ENCODE results near the gene BTBD18.

The BTBD18 gene

GRCh38 chr11:57751676-57752253 is at the start of gene BTBD18:
Gene BTBD18 (minus strand): TSS chr11:57751819. CDS start chr11:57751188, 631 bp downstream.
- Mint-ChIP-seq H3K4me3 (no peak within 1 kb of the TSS), H3K27me3 (ENCODE audit: low read depth) (no peaks in the 10 kb centered on the region), H3K36me3 (ENCODE audit: low read depth) (peaks cover 13% of the 10 kb centered on the region), H3K4me1 (ENCODE audit: low read depth) (peaks cover 3% of the 10 kb centered on the region), H3K9me3 (no peaks in the 10 kb centered on the region), H3K27ac (peak within 1 kb of the TSS; percentile 46)
- DNase-seq (ENCODE audit: low spot score) = no peak

- Mint-ChIP-seq H3K27ac (no peak overlapping the region), H3K27me3 (ENCODE audit: low read depth) (no peaks in the 10 kb centered on the region), H3K36me3 (ENCODE audit: low read depth) (peaks cover 14% of the 10 kb centered on the region), H3K9me3 (no peaks in the 10 kb centered on the region), H3K4me3 (peak overlapping the region; percentile 61), H3K4me1 (ENCODE audit: low read depth) (peaks cover 21% of the 10 kb centered on the region)
- DNase-seq (ENCODE audit: low spot score) = no peak
These were observed 49.5 kb upstream of the BTBD18 start for GRCh38 chr11:57801183-57801485.

GRCh38 chr11:57800444-57801182 is 49.0 kb upstream of the BTBD18 start:
- no peaks in the 10 kb centered on the region for H3K27me3 Mint-ChIP-seq (ENCODE audit: low read depth)

GRCh38 chr11:57798905-57799559 is 47.4 kb upstream of the BTBD18 start:
- Mint-ChIP-seq H3K27ac (peak overlapping the region; percentile 58), H3K4me1 (ENCODE audit: low read depth) (peaks cover 31% of the 10 kb centered on the region), H3K27me3 (ENCODE audit: low read depth) (no peaks in the 10 kb centered on the region), H3K36me3 (ENCODE audit: low read depth) (peaks cover 17% of the 10 kb centered on the region), H3K4me3 (no peak overlapping the region), H3K9me3 (no peaks in the 10 kb centered on the region)
- DNase-seq (ENCODE audit: low spot score) = no peak

More at GRCh38 chr11:57800444-57801182, 49.0 kb upstream of the BTBD18 start:
- Mint-ChIP-seq H3K4me1 (ENCODE audit: low read depth) (peaks cover 24% of the 10 kb centered on the region), H3K36me3 (ENCODE audit: low read depth) (peaks cover 16% of the 10 kb centered on the region), H3K4me3 (peak overlapping the region; percentile 61), H3K9me3 (no peaks in the 10 kb centered on the region), H3K27ac (peak overlapping the region; percentile 22)
- DNase-seq (ENCODE audit: low spot score) = peak; percentile 12

- Mint-ChIP-seq H3K27me3 (ENCODE audit: low read depth) (no peaks in the 10 kb centered on the region), H3K9me3 (no peaks in the 10 kb centered on the region), H3K27ac (peak overlapping the region; percentile 80), H3K36me3 (ENCODE audit: low read depth) (peaks cover 11% of the 10 kb centered on the region), H3K4me1 (ENCODE audit: low read depth) (peaks cover 43% of the 10 kb centered on the region), H3K4me3 (peak overlapping the region; percentile 65)
- no peak for DNase-seq (ENCODE audit: low spot score)
These were observed 41.9 kb upstream of the BTBD18 start for GRCh38 chr11:57793351-57794115.

GRCh38 chr11:57792870-57793269 is 41.3 kb upstream of the BTBD18 start:
- H3K4me3 Mint-ChIP-seq = peak overlapping the region; percentile 65
- no peak for DNase-seq (ENCODE audit: low spot score)
- H3K27ac Mint-ChIP-seq = peak overlapping the region; percentile 80
- peaks cover 10% of the 10 kb centered on the region for H3K36me3 Mint-ChIP-seq (ENCODE audit: low read depth)
- H3K4me1 Mint-ChIP-seq (ENCODE audit: low read depth) = peaks cover 48% of the 10 kb centered on the region
- no peaks in the 10 kb centered on the region for H3K27me3 Mint-ChIP-seq (ENCODE audit: low read depth)
- no peaks in the 10 kb centered on the region for H3K9me3 Mint-ChIP-seq

GRCh38 chr11:57792060-57792541 is 40.5 kb upstream of the BTBD18 start:
- Mint-ChIP-seq H3K36me3 (ENCODE audit: low read depth) (peaks cover 10% of the 10 kb centered on the region), H3K27me3 (ENCODE audit: low read depth) (no peaks in the 10 kb centered on the region), H3K9me3 (no peaks in the 10 kb centered on the region), H3K4me1 (ENCODE audit: low read depth) (peaks cover 48% of the 10 kb centered on the region), H3K27ac (peak overlapping the region; percentile 93), H3K4me3 (peak overlapping the region; percentile 78)
- peak; percentile 91 for DNase-seq (ENCODE audit: low spot score)

- H3K4me3 Mint-ChIP-seq = peak overlapping the region; percentile 78
- no peaks in the 10 kb centered on the region for H3K27me3 Mint-ChIP-seq (ENCODE audit: low read depth)
- DNase-seq (ENCODE audit: low spot score) = no peak
- H3K36me3 Mint-ChIP-seq (ENCODE audit: low read depth) = peaks cover 10% of the 10 kb centered on the region
- no peaks in the 10 kb centered on the region for H3K9me3 Mint-ChIP-seq
- H3K4me1 Mint-ChIP-seq (ENCODE audit: low read depth) = peaks cover 48% of the 10 kb centered on the region
- H3K27ac Mint-ChIP-seq = peak overlapping the region; percentile 93
These were observed 39.9 kb upstream of the BTBD18 start for GRCh38 chr11:57791321-57792059.

- Mint-ChIP-seq H3K9me3 (no peaks in the 10 kb centered on the region), H3K36me3 (ENCODE audit: low read depth) (no peaks in the 10 kb centered on the region), H3K27me3 (ENCODE audit: low read depth) (no peaks in the 10 kb centered on the region), H3K4me3 (no peak overlapping the region), H3K4me1 (ENCODE audit: low read depth) (peaks cover 36% of the 10 kb centered on the region), H3K27ac (no peak overlapping the region)
- DNase-seq (ENCODE audit: low spot score) = no peak
These were observed 37.1 kb upstream of the BTBD18 start for GRCh38 chr11:57788703-57789088.

GRCh38 chr11:57787920-57788702 is 36.5 kb upstream of the BTBD18 start:
- Mint-ChIP-seq H3K9me3 (no peaks in the 10 kb centered on the region), H3K4me1 (ENCODE audit: low read depth) (peaks cover 30% of the 10 kb centered on the region), H3K36me3 (ENCODE audit: low read depth) (no peaks in the 10 kb centered on the region), H3K4me3 (no peak overlapping the region), H3K27me3 (ENCODE audit: low read depth) (no peaks in the 10 kb centered on the region), H3K27ac (no peak overlapping the region)
- no peak for DNase-seq (ENCODE audit: low spot score)

- H3K36me3 Mint-ChIP-seq (ENCODE audit: low read depth) = no peaks in the 10 kb centered on the region
- peaks cover 22% of the 10 kb centered on the region for H3K4me1 Mint-ChIP-seq (ENCODE audit: low read depth)
- no peaks in the 10 kb centered on the region for H3K27me3 Mint-ChIP-seq (ENCODE audit: low read depth)
- DNase-seq (ENCODE audit: low spot score) = no peak
- no peaks in the 10 kb centered on the region for H3K9me3 Mint-ChIP-seq
- no peak overlapping the region for H3K4me3 Mint-ChIP-seq
- H3K27ac Mint-ChIP-seq = no peak overlapping the region
These were observed 35.5 kb upstream of the BTBD18 start for GRCh38 chr11:57787006-57787604.

- Mint-ChIP-seq H3K9me3 (no peaks in the 10 kb centered on the region), H3K27ac (no peak overlapping the region), H3K27me3 (ENCODE audit: low read depth) (no peaks in the 10 kb centered on the region), H3K4me1 (ENCODE audit: low read depth) (peaks cover 19% of the 10 kb centered on the region), H3K36me3 (ENCODE audit: low read depth) (no peaks in the 10 kb centered on the region), H3K4me3 (no peak overlapping the region)
- DNase-seq (ENCODE audit: low spot score) = no peak
These were observed 34.8 kb upstream of the BTBD18 start for GRCh38 chr11:57786436-57786835.

All from T-helper 2 cell treated with Interferon-gamma antibody and Interleukin-4, amounts not matched to agents 5 μg/mL and 100 μg/mL, for 36 hours (primary cell).